ENCODE data around the gene DCTN3.

GRCh38 chr9:34589636-34590380 lies 30.5 kb downstream of the DCTN3 start, which contains the start of gene CNTFR:
- TF ChIP-seq POLR2A (IDR thresholded peaks at IDR 0.05; ENCODE audit: low read length) (no peak), GATA1 (IDR thresholded peaks at IDR 0.05; ENCODE audit: low read depth, low read length) (no peak)

Data from erythroblast (primary cell).